ENCODE results near the gene SP110. TPM values are rescaled to one million over a fixed set of nuclear protein-coding genes. Genes with fewer than 3 reads are reported as not detected.

Gene SP110
- total and polyA plus RNA-seq, 2 of the 8 experiments (the other 6 are each of a cell fraction or from before 2014, with no cell fraction given), result 3.1 to 7.1 TPM

GRCh38 chr2:230137902-230138539 lies 81.8 kb downstream of the SP110 start (continued):
- TF ChIP-seq RAD21 (IDR thresholded peaks at IDR 0.05 in 1 of 2, conservative IDR thresholded peaks at IDR 0.05 in 1 of 2; ENCODE audit: low read depth in 2 of 2, low read length in 2 of 2) (no peak), HDAC6 (IDR thresholded peaks at IDR 0.05; ENCODE audit: low read depth, low read length) (no peak), BRCA1 (IDR thresholded peaks at IDR 0.05; ENCODE audit: low read depth, low read length) (no peak)
